Astrocyte of the spinal cord (primary cell): ENCODE data around the gene MAPRE3.

Experiments used
- DNase-seq: peaks from one replicate; pipeline ENCODE4 v3.0.0; 2011; ENCODE audit warnings: low read depth, low spot score
- H3K4me3 ChIP-seq: 2 replicates; pipeline ENCODE4 v1.5.1; 2011; ENCODE audit warnings: low read depth, mild to moderate bottlenecking, low read length, moderate library complexity
- in situ Hi-C: cut with HindIII; loops from 2 replicates; pipeline ENCODE4 v1.10.0; 2017; ENCODE audit warnings: low sequenced_read_pairs
- TF ChIP-seq, protein P1 (sequence below): IDR thresholded peaks from 2 replicates; pipeline ENCODE4 v1.5.1; 2012; ENCODE audit warnings: low read depth, mild to moderate bottlenecking, low read length, inconsistent platforms

MAPRE3 gene

DNA sequence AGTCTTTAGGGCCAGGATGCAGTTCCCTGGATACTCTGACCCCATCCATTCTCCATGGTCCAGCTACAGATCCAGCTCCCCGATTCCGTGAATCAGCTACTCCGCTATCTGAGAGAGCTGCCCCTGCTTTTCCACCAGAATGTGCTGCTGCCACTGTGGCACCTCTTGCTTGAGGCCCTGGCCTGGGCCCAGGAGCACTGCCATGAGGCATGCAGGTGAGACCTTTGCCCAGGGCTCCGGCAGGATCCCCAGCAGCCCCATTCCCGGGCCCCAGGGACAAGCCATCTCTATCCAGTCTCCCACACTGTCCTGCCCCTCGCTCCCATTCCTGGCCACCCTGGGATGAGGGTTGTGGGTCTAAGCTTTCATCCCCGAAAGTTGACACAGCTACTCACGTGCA is 69.8 kb downstream of the MAPRE3 start:
- in situ Hi-C loops, result no loop called here
- no peak overlapping the region for H3K4me3 ChIP-seq
- no peak for DNase-seq
- TF ChIP-seq, protein P1, sequence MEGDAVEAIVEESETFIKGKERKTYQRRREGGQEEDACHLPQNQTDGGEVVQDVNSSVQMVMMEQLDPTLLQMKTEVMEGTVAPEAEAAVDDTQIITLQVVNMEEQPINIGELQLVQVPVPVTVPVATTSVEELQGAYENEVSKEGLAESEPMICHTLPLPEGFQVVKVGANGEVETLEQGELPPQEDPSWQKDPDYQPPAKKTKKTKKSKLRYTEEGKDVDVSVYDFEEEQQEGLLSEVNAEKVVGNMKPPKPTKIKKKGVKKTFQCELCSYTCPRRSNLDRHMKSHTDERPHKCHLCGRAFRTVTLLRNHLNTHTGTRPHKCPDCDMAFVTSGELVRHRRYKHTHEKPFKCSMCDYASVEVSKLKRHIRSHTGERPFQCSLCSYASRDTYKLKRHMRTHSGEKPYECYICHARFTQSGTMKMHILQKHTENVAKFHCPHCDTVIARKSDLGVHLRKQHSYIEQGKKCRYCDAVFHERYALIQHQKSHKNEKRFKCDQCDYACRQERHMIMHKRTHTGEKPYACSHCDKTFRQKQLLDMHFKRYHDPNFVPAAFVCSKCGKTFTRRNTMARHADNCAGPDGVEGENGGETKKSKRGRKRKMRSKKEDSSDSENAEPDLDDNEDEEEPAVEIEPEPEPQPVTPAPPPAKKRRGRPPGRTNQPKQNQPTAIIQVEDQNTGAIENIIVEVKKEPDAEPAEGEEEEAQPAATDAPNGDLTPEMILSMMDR, result no peak

DNA sequence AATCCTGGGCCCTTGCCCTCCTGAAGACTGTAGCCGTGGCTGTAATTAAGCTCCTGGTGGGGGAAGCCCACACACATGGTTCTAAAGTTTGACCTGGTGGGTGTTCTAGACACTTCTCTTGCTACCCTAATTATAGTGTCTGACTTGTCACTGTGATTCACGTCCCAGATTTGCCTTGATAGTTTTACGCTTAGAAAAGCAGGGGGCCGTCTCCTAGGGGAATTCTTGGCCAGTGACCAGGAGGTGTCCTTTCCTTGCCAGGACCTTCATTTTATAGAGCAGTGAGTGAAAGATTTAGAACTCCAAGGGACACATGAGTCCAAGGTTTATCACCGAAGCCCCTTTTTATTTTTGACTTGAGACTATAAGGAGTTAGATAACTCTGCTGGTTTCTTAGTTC is 71.3 kb downstream of the MAPRE3 start:
- H3K4me3 ChIP-seq, result no peak overlapping the region
- DNase-seq, result peak; percentile 32
- TF ChIP-seq, protein P1, result no peak
- in situ Hi-C loops, result no loop called here

DNA sequence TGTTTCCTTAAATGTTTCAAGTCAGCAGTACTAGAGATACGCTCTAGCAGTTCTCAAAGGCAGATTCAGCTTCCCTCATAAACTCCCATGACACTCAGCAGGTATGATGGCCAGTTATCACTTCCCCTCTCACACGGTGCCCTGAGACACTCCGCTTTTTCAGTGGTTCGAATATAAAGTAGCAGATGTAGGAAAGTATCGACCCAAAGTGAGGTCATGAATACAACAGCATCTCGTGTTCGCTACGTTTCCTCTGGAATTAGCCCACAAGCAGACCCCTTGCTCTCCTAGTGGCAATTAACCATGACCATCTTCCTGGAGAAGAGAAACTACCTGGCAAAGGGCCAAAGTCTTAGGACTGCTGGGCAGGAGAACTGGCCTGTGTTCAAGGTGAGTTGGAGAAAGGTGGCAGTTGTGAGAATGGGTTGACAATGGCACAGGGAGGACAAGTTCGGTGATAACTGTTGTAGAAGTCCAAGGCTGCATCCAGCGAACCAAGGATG is 71.8 kb downstream of the MAPRE3 start:
- in situ Hi-C loops, result no loop called here
- no peak overlapping the region for H3K4me3 ChIP-seq
- TF ChIP-seq, protein P1, result no peak
- DNase-seq, result no peak

DNA sequence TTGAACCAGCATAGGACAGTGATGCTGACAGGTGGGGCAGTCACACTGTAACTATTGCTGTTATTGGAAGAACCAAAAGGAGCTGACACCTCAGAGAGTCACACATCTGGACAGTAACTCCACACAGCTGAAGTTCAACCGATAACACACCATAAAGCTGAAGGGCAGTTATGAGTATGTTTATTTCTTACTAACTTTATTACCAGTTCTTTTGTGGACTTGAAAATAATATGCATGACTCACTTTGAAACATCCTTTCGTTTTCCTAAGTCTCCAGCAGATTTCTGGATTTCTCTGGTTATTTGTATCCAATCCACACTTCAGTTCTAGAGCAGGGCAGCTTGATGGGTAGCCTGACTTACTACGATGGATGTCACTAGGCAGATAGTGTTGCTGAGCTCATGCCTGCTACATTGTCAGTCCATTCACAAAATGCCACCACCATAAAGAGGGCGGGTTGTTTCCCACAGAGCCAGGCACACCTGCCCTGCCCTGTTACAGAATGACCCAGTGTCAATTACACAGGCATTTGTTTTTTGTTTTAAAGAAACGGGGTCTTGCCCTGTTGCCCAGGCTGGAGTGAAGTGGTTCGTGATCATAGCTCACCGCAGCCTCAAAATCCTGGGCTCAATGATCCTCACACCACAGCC is 72.7 kb downstream of the MAPRE3 start:
- no peak for DNase-seq
- in situ Hi-C loops, result no loop called here
- TF ChIP-seq, protein P1, result no peak
- no peak overlapping the region for H3K4me3 ChIP-seq

DNA sequence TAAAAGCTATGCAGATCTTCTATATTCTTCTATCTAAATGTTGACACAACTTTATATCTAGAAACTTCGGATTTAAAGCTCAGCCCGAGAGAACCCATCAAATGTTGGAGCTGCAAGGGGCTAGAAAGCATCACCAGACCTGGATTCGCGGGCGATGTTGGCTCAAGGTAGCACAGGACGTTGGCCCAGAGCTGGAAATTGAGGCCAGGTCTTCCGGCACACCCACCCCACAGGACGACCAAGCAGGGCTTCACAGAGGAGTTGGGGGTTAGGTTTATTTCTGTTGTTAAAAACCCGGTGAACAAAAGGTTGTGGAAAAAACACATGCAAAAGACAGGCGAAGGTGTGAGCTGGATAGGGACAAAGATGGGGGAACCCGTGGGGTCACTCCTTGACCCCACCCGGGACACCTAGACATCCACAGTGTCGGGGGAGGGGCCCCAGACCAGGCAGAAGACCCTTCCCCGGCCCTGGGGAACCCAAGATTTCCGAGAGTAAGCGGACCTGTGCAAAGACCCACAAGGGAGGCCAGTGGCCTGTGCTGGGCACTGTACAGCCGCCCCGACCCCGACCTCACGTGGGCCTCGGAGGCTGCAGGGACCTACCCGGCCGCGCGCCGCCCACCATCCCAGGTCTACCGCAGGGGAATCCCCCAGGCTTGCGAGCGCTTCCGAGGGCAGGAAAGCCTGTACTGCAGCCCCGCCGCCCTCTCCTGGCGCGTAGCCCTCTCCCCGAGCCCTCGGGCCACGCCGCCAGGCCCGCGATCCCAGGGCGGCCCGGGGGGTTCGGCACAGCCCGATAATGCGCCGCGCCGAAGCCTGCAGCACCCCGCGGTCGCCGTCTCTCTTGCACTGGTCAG is 79.2 kb downstream of the MAPRE3 start:
- DNase-seq, result no peak
- in situ Hi-C loops, result no loop called here
- TF ChIP-seq, protein P1, result no peak
- peak overlapping the region; percentile 91 for H3K4me3 ChIP-seq

DNA sequence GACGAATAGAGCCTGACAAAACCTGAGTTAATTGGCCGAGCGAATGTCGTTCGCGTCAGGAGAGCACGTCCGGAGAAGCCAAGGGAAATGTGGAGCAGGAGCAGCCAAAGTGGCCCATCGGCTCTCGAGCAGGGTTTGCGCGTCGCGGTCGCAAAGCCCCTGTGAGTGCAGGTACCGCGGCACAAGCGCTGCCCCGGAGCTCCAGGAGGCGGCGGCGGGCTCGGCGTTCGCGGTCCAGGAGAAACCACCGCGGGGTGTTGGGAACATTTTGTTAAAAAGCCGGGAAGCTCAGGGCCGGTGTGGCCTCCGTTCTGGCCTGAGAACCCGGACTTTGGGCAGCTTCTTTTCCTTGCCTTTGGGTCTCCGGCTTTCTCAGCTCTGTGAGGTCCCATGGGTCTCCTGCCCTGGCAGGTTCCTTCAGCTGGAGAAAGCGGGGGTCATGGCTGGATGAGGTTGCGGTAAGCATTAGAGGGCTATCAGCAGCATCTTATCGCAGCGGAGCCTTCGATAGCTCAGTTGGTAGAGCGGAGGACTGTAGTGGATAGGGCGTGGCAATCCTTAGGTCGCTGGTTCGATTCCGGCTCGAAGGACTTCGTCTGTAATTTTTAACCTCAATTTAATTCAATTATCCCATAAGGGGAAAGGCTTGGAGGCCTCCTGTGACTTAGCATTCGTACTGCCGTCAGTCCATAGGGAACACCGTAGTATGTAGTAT is 80.0 kb downstream of the MAPRE3 start:
- peak; percentile 96 for DNase-seq
- in situ Hi-C loops, result no loop called here
- H3K4me3 ChIP-seq, result peak overlapping the region; percentile 91

More for the DNA sequence above, 80.0 kb downstream of the MAPRE3 start:
- TF ChIP-seq, protein P1, result peak; percentile 38
